IPS DF 19.7 (cell line): ENCODE measurements around the gene VMP1.
"Not testable (repeated sequence)": the region's sequence is repeated elsewhere in the genome, so short reads cannot be mapped to it uniquely, and the experiment has no call there.

Experiments used
- DNase-seq: peaks from one replicate; pipeline ENCODE4 v3.0.0-alpha.2; 2013; ENCODE audit warnings: low read depth, low spot score

Gene VMP1

GRCh38 chr17:59806322-59806721, 98.9 kb downstream of the VMP1 start:
- not testable (repeated sequence) for DNase-seq

- DNase-seq: no peak
These were observed 100.5 kb downstream of the VMP1 start for GRCh38 chr17:59807892-59808509.

GRCh38 chr17:59810894-59811153, 103.4 kb downstream of the VMP1 start:
- no peak for DNase-seq

DNA sequence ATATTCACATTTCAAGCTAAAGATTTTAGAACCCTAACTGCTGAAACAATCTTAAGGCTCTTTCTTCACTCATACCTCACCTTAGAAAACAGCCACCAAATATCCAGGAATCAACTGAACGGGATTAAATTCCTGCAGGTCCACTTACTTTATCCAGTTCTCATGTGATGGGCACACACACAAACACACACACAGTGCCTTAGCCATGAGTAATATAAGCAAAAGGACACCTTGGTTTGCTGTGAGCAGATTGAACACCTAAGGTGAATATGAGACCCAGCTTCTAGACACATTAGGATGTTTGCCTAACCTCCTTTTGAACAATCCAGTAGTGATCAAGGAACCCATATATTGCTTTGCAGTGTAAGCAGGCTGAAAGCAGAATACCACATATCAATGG, 103.8 kb downstream of the VMP1 start:
- no peak for DNase-seq

DNA sequence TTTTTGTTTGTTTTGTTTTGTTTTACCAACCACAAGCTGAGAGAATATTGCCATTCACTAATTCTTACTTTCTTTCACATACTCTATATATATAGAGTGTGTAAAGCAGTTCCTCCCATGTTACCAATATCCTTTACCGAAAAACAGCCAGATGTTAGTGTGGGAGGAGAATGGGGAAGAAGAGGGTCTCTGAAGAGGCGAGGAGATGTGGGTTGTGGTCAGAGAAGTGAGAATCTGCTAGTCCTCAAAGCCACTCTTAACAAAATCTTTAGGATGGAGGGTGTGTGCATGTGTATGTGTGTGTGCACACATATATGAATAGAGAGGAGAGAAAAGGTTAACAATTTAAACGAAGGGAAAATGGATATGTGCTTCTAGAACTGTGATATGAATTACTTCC, 104.7 kb downstream of the VMP1 start:
- no peak for DNase-seq

DNA sequence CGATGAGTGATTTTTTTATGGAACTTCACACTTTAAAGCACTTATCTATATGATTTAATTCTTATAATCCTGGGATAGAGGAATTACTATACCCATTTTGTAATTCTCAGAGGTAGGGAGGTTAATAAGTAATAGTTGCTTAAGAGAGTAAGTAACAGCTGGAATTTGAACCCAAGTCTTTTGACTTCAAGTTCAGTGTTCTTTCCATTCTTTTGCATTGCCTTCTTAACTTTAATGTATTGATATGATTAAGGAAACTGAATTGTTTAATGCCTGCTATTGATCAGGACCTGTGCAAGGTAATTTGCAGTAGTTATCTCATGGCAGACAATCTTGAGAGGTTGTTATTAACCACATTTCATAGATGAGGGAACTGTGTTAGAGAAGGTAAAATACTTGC, 106.8 kb downstream of the VMP1 start:
- no peak for DNase-seq

DNA sequence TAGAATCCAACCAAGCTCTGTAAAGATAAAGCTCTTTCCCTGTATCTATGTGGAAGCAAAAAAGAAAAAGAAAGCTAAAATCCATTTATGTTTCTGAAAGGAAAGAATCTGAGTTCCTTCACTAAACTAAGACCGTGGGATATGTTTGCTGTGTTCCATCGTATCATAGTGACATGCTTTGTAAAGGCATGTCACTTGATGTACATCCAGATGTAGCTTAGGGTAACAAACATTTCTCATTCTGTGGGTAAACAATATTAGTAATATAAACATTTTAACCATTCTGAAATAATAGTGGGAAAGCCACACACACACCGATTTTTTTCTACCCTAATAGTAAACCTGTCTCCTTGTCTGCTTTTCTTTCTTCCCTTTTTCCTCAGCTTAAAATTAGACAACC, 107.2 kb downstream of the VMP1 start:
- no peak for DNase-seq

- DNase-seq: no peak
These were observed 108.5 kb downstream of the VMP1 start for GRCh38 chr17:59815965-59816364.

GRCh38 chr17:59825533-59826322, 118.3 kb downstream of the VMP1 start:
- no peak for DNase-seq

DNA sequence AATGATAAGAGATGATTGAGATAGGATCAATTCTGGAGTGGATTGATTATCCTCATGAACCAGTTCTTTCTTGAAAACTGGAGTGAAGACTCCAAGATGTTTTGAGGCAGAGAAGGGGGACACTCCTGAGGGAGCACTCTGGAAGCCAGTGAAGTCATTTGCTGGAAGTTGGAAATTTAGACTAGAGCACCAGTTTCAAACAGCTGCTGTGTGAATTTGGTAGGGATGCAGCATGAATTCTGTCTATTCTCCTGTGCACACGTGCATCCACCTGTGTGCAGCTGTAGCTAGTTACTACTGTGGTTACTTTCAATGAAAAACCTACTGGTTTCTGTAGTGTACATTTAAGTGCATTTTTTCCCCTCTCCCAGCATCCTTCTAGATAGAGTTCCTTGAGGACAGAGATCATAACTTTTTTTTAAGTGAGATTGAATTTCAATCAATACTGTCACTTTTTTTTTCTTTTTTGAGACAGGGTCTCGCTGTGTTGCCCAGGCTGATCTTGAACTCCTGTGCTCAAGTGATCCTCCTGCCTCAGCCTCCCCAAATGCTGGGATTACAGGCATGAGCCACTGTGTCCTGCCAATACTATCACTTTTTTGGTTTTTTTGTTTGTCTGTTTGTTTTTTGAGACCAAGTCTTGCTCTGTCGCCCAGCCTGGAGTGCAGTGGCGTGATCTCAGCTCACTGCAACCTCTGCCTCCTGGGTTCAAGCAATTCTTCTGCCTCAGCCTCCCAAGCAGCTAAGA, 119.4 kb downstream of the VMP1 start:
- no peak for DNase-seq

DNA sequence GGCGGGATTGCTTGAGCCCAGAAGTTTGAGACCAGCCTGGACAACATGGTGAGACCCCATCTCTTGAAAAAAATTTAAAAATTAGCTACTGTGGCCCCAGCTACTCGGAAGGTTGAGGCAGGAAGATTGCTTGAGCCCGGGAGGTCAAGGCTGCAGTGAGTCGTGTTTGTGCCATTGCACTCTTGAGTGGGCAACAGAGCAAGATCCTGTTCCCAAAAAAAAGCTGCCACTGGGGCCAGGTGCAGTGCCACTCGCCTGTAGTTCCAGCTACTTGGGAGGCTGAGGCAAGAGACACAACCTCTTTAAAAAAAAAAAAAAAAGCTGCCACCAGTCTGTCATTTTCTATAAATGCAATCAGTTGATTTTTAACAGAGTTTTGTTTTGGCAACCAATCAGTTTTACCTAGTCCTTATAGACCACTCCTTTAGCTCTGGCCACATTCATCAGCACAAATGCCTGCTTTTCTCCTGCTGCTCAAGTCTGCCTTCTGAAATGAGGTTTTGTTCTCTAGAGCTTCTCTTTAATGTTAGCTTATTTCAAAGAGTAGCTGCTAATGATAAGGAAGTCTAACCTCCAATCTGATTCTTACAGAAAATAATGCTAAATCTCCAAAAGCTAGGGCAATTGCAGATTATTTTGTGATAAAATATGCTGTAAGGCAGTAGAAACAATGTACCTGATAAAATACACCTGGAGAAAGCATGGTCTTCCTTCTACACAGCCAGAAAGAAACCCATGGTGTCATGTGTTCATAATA, 120.4 kb downstream of the VMP1 start:
- DNase-seq: no peak

DNA sequence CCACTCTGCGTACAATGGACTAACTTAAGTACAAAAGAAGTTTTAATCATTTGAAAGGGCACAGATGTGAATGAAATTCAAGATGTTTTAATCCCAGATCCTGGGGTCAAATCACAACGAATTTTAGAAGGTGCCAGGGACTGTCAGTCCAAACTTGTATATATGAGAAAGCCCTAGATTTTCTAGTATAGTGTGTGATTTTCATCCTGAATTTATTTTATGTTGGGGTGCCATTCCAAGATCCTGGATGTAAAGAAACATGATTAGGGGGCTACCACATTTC, 121.0 kb downstream of the VMP1 start:
- no peak for DNase-seq

- DNase-seq: not testable (repeated sequence)
These were observed 121.4 kb downstream of the VMP1 start for GRCh38 chr17:59828819-59829216.

GRCh38 chr17:59829217-59830006, 122.0 kb downstream of the VMP1 start:
- DNase-seq: no peak

DNA sequence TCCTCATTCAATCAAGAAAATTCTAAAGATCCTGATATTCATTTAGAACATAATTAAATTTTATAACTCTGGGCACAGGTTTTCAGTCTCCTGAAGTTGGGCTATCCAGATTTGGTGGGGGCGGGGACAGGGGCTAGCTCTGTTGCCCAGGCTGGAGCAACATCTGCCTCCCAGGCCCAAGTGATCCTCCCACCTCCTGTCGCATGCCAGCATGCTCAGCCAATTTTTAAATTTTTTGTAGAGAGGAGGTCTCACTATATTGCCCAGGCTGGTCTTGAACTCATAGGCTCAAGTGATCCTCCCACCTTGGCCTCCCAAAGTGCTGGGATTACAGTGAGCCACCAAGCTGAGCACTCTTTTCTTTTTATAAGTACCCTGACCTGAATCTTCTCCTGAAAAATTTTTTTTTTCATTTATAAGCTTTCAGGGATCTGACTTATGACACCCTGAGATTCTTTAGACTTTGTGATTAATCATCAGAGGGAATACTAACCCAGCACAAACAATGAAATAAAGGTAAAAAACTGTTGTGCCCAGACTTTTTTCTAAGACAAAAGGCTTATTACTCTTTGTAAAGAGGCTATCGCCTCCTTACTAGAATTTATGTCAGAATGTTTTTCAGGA, 122.7 kb downstream of the VMP1 start:
- DNase-seq: no peak

GRCh38 chr17:59830846-59831486, 123.5 kb downstream of the VMP1 start:
- DNase-seq: no peak

- no peak for DNase-seq
These were observed 125.5 kb downstream of the VMP1 start for GRCh38 chr17:59832883-59833379.

DNA sequence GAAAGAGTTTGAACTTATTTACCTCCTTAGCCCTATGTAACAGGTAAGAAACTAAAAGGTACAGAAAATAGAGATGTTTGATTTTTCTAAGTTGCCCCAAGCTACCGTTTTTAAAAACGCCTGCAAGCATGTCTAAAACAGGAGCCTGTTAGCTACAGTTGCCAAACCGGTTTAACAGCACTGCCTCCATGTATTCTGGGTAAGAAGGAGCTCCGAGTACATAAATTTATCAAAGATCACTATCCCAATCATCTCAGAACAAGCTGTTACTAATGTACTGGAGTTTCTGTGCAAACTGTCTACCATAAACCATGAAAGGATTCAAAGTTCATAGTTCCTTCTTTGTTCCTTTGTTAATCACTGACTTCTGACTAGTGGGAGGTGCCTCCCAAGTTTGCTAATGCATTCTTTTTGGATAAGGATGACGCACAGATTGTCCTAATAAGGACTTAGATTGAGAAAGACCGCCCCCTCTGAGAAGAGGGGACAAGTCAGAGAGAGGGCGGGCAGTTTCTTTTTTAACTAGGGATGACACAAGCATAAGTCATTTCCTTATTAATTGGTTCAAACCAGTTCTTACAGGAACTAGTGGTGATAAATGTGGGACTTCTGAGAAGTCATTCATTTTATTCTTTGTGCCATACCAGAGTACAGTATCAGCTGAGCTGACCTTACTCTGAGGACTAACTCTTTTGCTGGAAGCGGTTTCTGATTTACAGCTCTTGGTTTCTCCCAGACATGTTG, 130.0 kb downstream of the VMP1 start:
- peak; percentile 93 for DNase-seq

GRCh38 chr17:59838052-59838916, 130.8 kb downstream of the VMP1 start:
- no peak for DNase-seq
